ENCODE results near the gene B3GNT9. TPM values are rescaled to one million over a fixed set of nuclear protein-coding genes. Genes with fewer than 3 reads are reported as not detected.

B3GNT9 gene
- total and polyA plus RNA-seq, 2 donors from 2014 or later = 12.1 to 16.7 TPM

DNA sequence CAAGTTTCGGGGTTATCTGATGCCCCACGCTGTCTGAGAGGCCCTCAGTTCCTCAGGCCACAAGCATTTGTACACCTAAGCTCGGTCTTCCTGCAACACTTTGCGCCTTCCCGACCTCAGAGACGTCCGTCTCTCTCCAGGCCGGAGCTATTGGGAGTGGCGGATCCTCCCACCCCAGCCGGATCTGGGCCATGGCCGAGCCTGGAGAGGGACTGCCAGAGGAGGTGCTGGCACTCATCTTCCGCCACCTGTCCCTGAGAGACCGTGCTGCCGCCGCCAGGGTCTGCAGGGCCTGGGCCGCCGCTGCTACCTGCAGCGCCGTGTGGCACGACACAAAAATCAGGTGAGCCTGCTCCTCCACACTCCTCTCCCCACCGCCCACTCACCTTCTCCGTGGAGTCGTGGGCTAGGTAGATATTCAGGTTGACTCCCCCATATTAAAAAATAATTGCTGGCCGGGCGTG, 10.8 kb upstream of the B3GNT9 start:
- intact Hi-C loops (cut with DNase I) = no loop called here
- Histone ChIP-seq H3K4me1 (ENCODE audit: control insufficient read depth in 2 of 3, insufficient read depth in 2 of 3, low read depth in 1 of 3, low read length in 3 of 3) (peaks cover 0 to 43% (median 6%) of the 10 kb centered on the region in 3 donors), H3K4me3 (ENCODE audit: low read length in 3 of 3) (peak overlapping the region in 1 of 3 donors; percentile 88), H3K9me3 (ENCODE audit: control insufficient read depth in 2 of 3, insufficient read depth in 1 of 3, low read length in 3 of 3) (no peaks in the 10 kb centered on the region), H3K9ac (ENCODE audit: low read length in 3 of 3) (no peak overlapping the region), H3K36me3 (ENCODE audit: control insufficient read depth in 2 of 3, insufficient read depth in 3 of 3, low read length in 3 of 3) (no peaks in the 10 kb centered on the region), H3K27me3 (ENCODE audit: control insufficient read depth, insufficient read depth, low read length) (peaks cover 52% of the 10 kb centered on the region), H3K27ac (ENCODE audit: low read depth in 2 of 2, low read length in 2 of 2) (no peak overlapping the region)
- TF ChIP-seq, protein P1, sequence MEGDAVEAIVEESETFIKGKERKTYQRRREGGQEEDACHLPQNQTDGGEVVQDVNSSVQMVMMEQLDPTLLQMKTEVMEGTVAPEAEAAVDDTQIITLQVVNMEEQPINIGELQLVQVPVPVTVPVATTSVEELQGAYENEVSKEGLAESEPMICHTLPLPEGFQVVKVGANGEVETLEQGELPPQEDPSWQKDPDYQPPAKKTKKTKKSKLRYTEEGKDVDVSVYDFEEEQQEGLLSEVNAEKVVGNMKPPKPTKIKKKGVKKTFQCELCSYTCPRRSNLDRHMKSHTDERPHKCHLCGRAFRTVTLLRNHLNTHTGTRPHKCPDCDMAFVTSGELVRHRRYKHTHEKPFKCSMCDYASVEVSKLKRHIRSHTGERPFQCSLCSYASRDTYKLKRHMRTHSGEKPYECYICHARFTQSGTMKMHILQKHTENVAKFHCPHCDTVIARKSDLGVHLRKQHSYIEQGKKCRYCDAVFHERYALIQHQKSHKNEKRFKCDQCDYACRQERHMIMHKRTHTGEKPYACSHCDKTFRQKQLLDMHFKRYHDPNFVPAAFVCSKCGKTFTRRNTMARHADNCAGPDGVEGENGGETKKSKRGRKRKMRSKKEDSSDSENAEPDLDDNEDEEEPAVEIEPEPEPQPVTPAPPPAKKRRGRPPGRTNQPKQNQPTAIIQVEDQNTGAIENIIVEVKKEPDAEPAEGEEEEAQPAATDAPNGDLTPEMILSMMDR (IDR thresholded peaks at IDR 0.05; ENCODE audit: borderline replicate concordance, extremely low read depth, insufficient read depth) = no peak
- no peak for FAIRE-seq
- DNase-seq = peak in 2 of 5 donors; percentile 53 to 78

DNA sequence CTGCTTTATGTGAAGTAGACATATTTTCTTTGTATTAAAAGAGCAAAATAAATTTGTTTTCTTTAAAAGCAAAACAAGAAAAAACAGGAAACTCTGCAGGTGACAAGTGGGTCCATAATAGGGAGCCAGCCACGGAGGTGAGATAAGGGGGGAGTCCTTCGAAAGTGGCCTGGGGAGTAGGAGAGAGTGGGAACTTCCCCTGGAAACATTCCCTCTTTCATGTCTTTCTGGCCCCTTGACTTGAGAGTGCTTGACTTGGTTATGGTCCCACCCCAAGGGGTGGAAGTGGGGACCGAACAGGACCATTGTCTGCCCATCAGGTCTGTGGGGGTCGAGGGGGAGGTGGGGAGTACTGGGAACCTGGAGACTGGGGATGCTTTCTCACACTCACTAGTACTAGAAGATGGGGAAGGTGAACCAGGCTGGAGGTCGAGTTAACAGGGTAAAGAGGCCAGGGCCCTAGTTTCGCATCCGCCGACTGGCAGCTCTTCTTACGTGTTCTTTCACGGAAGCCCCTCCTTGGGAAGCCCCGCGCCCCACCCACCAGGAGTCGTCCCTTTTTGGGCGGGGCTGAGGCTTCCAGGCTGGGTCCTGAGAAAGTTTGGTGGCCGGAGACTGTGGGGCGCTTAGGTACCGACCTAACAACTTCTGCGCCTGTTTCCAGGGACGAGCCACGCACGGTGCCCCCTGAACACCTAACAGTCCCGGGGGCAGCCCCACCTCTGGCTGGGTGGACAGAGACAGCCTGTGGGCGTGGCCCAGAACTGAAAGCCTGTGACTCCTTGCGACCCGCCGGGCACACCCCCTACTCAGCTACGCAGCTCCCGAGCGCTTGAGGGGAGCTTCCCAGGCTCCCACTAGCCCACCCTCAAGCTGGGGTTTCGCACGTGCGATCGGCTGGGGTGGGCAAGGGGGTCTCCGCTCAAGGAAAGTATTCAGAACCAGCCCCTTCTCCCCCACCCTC, 8.1 kb upstream of the B3GNT9 start:
- H3K4me3 ChIP-seq (ENCODE audit: low read length in 3 of 3) = peak overlapping the region; percentile 33 to 88 (median 77)
- no peak for FAIRE-seq
- H3K27ac ChIP-seq (ENCODE audit: low read depth in 2 of 2, low read length in 2 of 2) = peak overlapping the region; percentile 8 to 67
- no peaks in the 10 kb centered on the region for H3K36me3 ChIP-seq (ENCODE audit: control insufficient read depth in 2 of 3, insufficient read depth in 3 of 3, low read length in 3 of 3)
- H3K27me3 ChIP-seq (ENCODE audit: control insufficient read depth, insufficient read depth, low read length) = peaks cover 54% of the 10 kb centered on the region
- H3K9ac ChIP-seq (ENCODE audit: low read length in 3 of 3) = peak overlapping the region in 2 of 3 donors; percentile 18 to 90
- peak in 4 of 5 donors; percentile 10 to 91 (median 61) for DNase-seq
- intact Hi-C loops (cut with DNase I) = no loop called here
- H3K4me1 ChIP-seq (ENCODE audit: control insufficient read depth in 2 of 3, insufficient read depth in 2 of 3, low read depth in 1 of 3, low read length in 3 of 3) = peaks cover 0 to 40% (median 6%) of the 10 kb centered on the region in 3 donors
- no peaks in the 10 kb centered on the region for H3K9me3 ChIP-seq (ENCODE audit: control insufficient read depth in 2 of 3, insufficient read depth in 1 of 3, low read length in 3 of 3)
- TF ChIP-seq, protein P1 (IDR thresholded peaks at IDR 0.05; ENCODE audit: borderline replicate concordance, extremely low read depth, insufficient read depth) = no peak

DNA sequence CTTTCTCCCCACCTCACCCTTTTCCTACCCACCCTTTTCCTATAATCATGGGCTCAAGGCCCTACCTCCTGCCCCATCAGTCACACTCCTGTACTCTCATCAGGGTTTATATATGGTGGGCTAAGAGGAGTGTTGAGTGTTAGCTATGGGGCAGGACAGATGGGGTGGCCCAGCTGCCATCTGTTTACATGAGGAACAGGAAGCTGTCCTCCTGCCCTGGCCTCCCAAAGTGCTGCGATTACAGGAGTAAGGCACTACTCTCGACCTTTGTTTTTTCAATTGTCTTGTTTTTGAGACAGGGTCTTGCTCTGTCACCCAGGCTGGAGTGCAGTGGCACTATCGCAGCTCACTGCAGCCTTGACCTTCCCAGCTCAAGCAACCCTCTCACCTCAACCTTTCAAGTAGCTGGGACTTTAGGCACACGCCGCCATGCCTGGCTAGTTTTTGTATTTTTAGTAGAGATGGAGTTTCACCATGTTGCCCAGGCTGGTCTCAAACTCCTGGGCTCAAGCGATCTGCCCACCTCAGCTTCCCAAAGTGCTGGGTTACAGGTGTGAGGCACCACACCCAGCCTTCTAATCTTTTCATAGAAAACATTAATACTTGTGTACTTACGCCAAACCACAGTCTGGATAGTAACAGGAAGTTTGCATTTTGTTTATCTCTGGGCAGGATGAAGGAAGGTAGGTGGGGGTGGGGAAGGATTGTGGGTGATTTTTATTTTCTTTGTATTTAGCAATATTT, 7.3 kb upstream of the B3GNT9 start:
- Histone ChIP-seq H3K27me3 (ENCODE audit: control insufficient read depth, insufficient read depth, low read length) (peaks cover 54% of the 10 kb centered on the region), H3K27ac (ENCODE audit: low read depth in 2 of 2, low read length in 2 of 2) (no peak overlapping the region), H3K9me3 (ENCODE audit: control insufficient read depth in 2 of 3, insufficient read depth in 1 of 3, low read length in 3 of 3) (no peaks in the 10 kb centered on the region), H3K4me1 (ENCODE audit: control insufficient read depth in 2 of 3, insufficient read depth in 2 of 3, low read depth in 1 of 3, low read length in 3 of 3) (peaks cover 0 to 32% (median 6%) of the 10 kb centered on the region in 3 donors), H3K36me3 (ENCODE audit: control insufficient read depth in 2 of 3, insufficient read depth in 3 of 3, low read length in 3 of 3) (no peaks in the 10 kb centered on the region), H3K4me3 (ENCODE audit: low read length in 3 of 3) (no peak overlapping the region), H3K9ac (ENCODE audit: low read length in 3 of 3) (no peak overlapping the region)
- intact Hi-C loops (cut with DNase I) = no loop called here
- no peak for FAIRE-seq
- TF ChIP-seq, protein P1 (IDR thresholded peaks at IDR 0.05; ENCODE audit: borderline replicate concordance, extremely low read depth, insufficient read depth) = no peak
- peak in 1 of 5 donors; percentile 40 for DNase-seq

All from kidney (tissue), 14 donors.